Osteoblast (primary cell): Measurements from ENCODE around the gene TTLL1. TPM values are rescaled to one million over a fixed set of nuclear protein-coding genes. Genes with fewer than 3 reads are reported as not detected.

Source experiments
- DNase-seq: peaks from one replicate; pipeline ENCODE4 v3.0.0; 2011; ENCODE audit warnings: low spot score, mixed read lengths; ENCODE audit not compliant: insufficient read length; ENCODE audit errors: missing footprints
- H2AFZ ChIP-seq: 2 replicates; pipeline ENCODE4 v1.6.0; 2011; ENCODE audit warnings: mild to moderate bottlenecking, low read length
- H3K27ac ChIP-seq: 2 replicates; pipeline ENCODE4 v1.5.1; 2011; ENCODE audit warnings: mild to moderate bottlenecking, low read depth, low read length, moderate library complexity
- H3K27me3 ChIP-seq: 2 replicates; pipeline ENCODE4 v1.6.0; 2012; ENCODE audit warnings: mild to moderate bottlenecking, control low read depth, inconsistent platforms, low read length, moderate library complexity; ENCODE audit not compliant: insufficient read depth
- H3K36me3 ChIP-seq: 2 replicates; pipeline ENCODE4 v1.5.1; 2011; ENCODE audit warnings: mild to moderate bottlenecking, low read length, control low read depth, moderate library complexity; ENCODE audit not compliant: insufficient read depth
- H3K4me1 ChIP-seq: 2 replicates; pipeline ENCODE4 v1.5.1; 2011; ENCODE audit warnings: mild to moderate bottlenecking, low read length, control low read depth, moderate library complexity; ENCODE audit not compliant: insufficient read depth
- H3K4me2 ChIP-seq: 2 replicates; pipeline ENCODE4 v1.6.0; 2011; ENCODE audit warnings: mild to moderate bottlenecking, low read length; ENCODE audit not compliant: insufficient read depth
- H3K4me3 ChIP-seq: fragments of 200-600 bp; sonication (generic); 3 replicates; pipeline ENCODE4 v1.5.1; 2012; ENCODE audit warnings: mild to moderate bottlenecking, low read length, inconsistent platforms; ENCODE audit not compliant: insufficient read depth
- H3K79me2 ChIP-seq: 2 replicates; pipeline ENCODE4 v1.6.0; 2012; ENCODE audit warnings: mild to moderate bottlenecking, low read length, control low read depth, inconsistent platforms; ENCODE audit not compliant: insufficient read depth
- H3K9me3 ChIP-seq: 2 replicates; pipeline ENCODE4 v1.5.1; 2011; ENCODE audit warnings: low read depth, low read length, control low read depth
- H4K20me1 ChIP-seq: 2 replicates; pipeline ENCODE4 v1.6.0; 2012; ENCODE audit warnings: mild to moderate bottlenecking, low read length, control low read depth; ENCODE audit not compliant: insufficient read depth
- total RNA-seq: library from RNA; depleted of rRNA; stranded (reverse); fragments of >200 nt; gene quantifications from 2 replicates; pipeline ENCODE4 v1.2.3, GENCODE V29; 2012
- TF ChIP-seq, protein P1 (sequence below): IDR thresholded peaks from 2 replicates; pipeline ENCODE4 v1.5.1; 2011; ENCODE audit warnings: mild to moderate bottlenecking, low read depth, low read length, moderate library complexity; ENCODE audit errors: extremely low read depth

TTLL1 gene
- total RNA-seq, 1 donor: 15.9 TPM

DNA sequence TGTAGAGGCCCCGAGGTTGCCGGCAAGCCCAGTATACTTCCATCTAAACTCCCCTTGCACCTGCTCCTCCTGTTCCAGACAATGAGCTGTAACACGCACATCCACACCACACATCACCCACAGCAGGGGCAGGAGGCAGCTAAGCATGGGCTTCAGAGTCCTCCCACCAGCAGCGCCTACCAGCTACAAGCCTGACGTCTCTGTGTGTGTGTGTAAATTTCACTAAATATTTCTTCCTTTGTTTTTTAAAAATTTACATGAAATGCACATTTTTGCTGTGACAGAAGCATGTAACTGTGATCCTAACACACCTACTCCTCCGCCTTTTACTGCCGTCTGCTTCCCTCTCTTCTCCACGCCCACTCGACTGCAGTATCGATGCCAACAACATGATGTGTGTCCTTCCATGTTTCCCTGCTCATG, 44.9 kb downstream of the TTLL1 start:
- no peaks in the 10 kb centered on the region for H4K20me1 ChIP-seq
- TF ChIP-seq, protein P1, sequence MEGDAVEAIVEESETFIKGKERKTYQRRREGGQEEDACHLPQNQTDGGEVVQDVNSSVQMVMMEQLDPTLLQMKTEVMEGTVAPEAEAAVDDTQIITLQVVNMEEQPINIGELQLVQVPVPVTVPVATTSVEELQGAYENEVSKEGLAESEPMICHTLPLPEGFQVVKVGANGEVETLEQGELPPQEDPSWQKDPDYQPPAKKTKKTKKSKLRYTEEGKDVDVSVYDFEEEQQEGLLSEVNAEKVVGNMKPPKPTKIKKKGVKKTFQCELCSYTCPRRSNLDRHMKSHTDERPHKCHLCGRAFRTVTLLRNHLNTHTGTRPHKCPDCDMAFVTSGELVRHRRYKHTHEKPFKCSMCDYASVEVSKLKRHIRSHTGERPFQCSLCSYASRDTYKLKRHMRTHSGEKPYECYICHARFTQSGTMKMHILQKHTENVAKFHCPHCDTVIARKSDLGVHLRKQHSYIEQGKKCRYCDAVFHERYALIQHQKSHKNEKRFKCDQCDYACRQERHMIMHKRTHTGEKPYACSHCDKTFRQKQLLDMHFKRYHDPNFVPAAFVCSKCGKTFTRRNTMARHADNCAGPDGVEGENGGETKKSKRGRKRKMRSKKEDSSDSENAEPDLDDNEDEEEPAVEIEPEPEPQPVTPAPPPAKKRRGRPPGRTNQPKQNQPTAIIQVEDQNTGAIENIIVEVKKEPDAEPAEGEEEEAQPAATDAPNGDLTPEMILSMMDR: no peak
- no peak overlapping the region for H2AFZ ChIP-seq
- H3K27me3 ChIP-seq: no peaks in the 10 kb centered on the region
- H3K4me3 ChIP-seq: no peak overlapping the region
- no peaks in the 10 kb centered on the region for H3K79me2 ChIP-seq
- peaks cover 3% of the 10 kb centered on the region for H3K36me3 ChIP-seq
- H3K4me2 ChIP-seq: no peak overlapping the region
- H3K9me3 ChIP-seq: no peaks in the 10 kb centered on the region
- peaks cover 4% of the 10 kb centered on the region for H3K4me1 ChIP-seq
- no peak overlapping the region for H3K27ac ChIP-seq
- peak; percentile 68 for DNase-seq

DNA sequence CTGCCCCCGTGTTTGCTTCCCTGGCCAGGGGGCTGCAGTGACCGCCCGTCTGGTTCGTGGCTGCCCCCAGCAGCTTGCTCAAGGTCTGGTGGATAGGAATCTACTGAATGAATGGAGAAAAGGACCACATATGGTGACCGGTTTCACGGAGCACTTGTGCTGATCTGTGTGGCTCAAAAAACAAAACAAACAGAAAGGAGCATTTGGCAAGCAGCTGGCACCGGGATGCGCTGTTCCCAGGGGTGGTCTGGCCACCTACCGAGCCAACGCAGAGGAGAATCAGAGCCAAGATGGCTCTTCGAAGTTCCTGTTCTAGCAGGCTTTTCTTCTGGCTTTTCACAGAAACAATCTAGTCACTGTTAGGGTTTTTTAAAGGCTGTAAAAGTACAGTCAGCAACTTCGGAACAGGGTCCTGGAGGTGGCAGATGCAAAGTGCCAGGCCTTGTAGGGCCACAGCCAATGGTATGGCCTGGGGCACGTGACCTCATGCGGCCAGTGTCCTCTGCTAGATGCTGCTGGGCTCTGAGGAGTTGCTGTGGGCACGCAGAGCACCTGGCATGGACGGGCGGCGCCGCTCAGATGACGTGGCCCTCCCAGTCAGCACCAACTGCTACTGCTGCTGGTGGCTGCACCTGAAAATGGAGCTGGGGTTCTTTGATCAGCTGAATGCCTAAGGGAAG, 47.0 kb downstream of the TTLL1 start:
- no peak overlapping the region for H3K4me2 ChIP-seq
- H2AFZ ChIP-seq: peak overlapping the region; percentile 41
- no peaks in the 10 kb centered on the region for H3K79me2 ChIP-seq
- no peak overlapping the region for H3K4me3 ChIP-seq
- no peaks in the 10 kb centered on the region for H4K20me1 ChIP-seq
- no peaks in the 10 kb centered on the region for H3K9me3 ChIP-seq
- DNase-seq: peak; percentile 55
- no peak overlapping the region for H3K27ac ChIP-seq
- H3K36me3 ChIP-seq: peaks cover 3% of the 10 kb centered on the region
- H3K4me1 ChIP-seq: peaks cover 4% of the 10 kb centered on the region
- no peaks in the 10 kb centered on the region for H3K27me3 ChIP-seq
- TF ChIP-seq, protein P1: no peak

DNA sequence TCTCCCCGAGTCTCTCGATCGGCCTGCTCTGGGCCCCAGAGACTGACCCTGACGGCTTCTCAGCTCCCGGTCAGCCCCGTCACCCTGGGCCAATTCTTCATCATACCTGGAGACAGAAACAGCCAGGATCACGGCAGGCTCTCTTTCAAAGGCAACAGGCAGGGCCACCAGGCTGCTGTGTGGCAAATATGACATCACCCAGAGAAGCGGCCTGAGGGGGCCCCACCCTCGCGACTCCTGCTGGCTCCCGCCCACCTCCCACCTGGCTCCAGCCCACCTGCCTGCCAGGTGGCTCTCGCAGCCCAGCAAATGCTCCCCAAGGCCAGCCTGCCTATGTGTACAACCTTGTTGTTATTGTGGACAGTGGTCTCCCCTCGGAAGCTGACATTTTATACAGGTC, 49.4 kb downstream of the TTLL1 start:
- Histone ChIP-seq H3K79me2 (no peaks in the 10 kb centered on the region), H4K20me1 (no peaks in the 10 kb centered on the region), H2AFZ (no peak overlapping the region), H3K4me3 (no peak overlapping the region), H3K27me3 (no peaks in the 10 kb centered on the region), H3K9me3 (no peaks in the 10 kb centered on the region), H3K36me3 (no peaks in the 10 kb centered on the region), H3K4me1 (peaks cover 13% of the 10 kb centered on the region), H3K27ac (no peak overlapping the region), H3K4me2 (no peak overlapping the region)
- TF ChIP-seq, protein P1: no peak
- DNase-seq: peak; percentile 34

DNA sequence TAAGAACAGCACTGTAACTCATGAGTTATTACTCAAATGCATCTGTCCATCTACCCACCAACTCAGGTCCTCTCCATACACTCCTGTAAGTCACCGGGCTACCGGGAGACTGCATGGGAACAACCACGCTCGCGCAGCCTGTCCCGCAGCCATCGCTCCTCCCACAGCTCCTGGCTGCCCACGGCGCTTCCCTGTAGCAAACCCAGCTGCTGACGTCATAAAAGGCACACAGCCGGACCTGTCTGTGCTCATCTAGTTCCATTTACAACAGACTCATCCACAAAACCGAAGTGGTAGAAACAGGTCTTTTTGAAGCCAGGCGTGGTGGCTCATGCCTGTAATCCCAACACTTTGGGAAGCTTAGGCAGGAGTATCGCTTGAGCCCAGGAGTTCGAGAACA, 50.9 kb downstream of the TTLL1 start:
- no peaks in the 10 kb centered on the region for H3K36me3 ChIP-seq
- H3K4me2 ChIP-seq: no peak overlapping the region
- no peaks in the 10 kb centered on the region for H4K20me1 ChIP-seq
- H2AFZ ChIP-seq: no peak overlapping the region
- TF ChIP-seq, protein P1: no peak
- no peak overlapping the region for H3K27ac ChIP-seq
- no peaks in the 10 kb centered on the region for H3K79me2 ChIP-seq
- H3K9me3 ChIP-seq: no peaks in the 10 kb centered on the region
- no peak overlapping the region for H3K4me3 ChIP-seq
- DNase-seq: peak; percentile 39
- no peaks in the 10 kb centered on the region for H3K27me3 ChIP-seq
- H3K4me1 ChIP-seq: peaks cover 13% of the 10 kb centered on the region
